ENCODE results near the gene CACNA1C.

Gene CACNA1C

GRCh38 chr12:2187195-2187945, 134.6 kb downstream of the CACNA1C start:
- Mint-ChIP-seq H3K27ac (no peak overlapping the region), H3K36me3 (no peaks in the 10 kb centered on the region), H3K4me1 (ENCODE audit: low read depth) (peaks cover 5% of the 10 kb centered on the region), H3K9me3 (ENCODE audit: low read depth) (no peaks in the 10 kb centered on the region), H3K27me3 (peaks cover 7% of the 10 kb centered on the region), H3K4me3 (no peak overlapping the region)

- no peaks in the 10 kb centered on the region for H3K36me3 Mint-ChIP-seq
- H3K27me3 Mint-ChIP-seq = no peaks in the 10 kb centered on the region
- no peak overlapping the region for H3K4me3 Mint-ChIP-seq
- no peaks in the 10 kb centered on the region for H3K4me1 Mint-ChIP-seq (ENCODE audit: low read depth)
- no peak overlapping the region for H3K27ac Mint-ChIP-seq
- no peaks in the 10 kb centered on the region for H3K9me3 Mint-ChIP-seq (ENCODE audit: low read depth)
Measured at GRCh38 chr12:2190085-2190484, 137.3 kb downstream of the CACNA1C start.

DNA sequence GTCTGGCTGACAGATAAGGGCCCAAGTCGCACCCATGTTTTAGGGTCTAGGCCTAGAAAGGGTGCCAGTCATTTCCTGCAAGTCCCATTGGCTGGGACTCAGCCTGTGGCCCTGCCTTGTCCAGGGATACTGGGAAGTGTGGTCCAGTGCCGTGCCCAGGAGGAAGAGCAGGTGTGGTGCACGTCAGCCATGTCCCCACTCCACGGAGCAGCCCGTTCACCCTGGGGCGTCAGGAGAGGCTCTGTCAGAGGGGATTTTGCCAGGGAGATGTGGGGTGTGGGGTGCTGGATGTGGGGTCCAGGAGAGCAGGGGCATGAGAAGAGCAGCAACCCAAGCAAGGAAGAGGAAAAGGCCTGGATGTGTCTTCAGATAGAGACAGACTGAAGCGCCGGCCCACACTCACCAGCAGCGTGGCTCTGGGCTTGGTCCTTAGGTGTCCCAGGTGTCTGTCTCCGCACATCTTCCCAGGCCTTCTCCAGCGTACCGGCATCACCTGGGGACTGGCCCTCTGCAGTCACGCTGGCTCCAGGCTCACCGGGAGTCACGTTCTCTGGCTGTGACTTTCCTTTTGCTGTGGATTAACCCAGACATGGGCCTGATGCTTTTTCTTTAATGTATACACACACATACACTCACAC, 138.2 kb downstream of the CACNA1C start:
- H3K4me1 Mint-ChIP-seq (ENCODE audit: low read depth) = no peaks in the 10 kb centered on the region
- no peak overlapping the region for H3K27ac Mint-ChIP-seq
- H3K27me3 Mint-ChIP-seq = no peaks in the 10 kb centered on the region
- no peaks in the 10 kb centered on the region for H3K36me3 Mint-ChIP-seq
- no peak overlapping the region for H3K4me3 Mint-ChIP-seq
- no peaks in the 10 kb centered on the region for H3K9me3 Mint-ChIP-seq (ENCODE audit: low read depth)

- no peaks in the 10 kb centered on the region for H3K9me3 Mint-ChIP-seq (ENCODE audit: low read depth)
Measured at GRCh38 chr12:2191534-2192153, 138.9 kb downstream of the CACNA1C start.

DNA sequence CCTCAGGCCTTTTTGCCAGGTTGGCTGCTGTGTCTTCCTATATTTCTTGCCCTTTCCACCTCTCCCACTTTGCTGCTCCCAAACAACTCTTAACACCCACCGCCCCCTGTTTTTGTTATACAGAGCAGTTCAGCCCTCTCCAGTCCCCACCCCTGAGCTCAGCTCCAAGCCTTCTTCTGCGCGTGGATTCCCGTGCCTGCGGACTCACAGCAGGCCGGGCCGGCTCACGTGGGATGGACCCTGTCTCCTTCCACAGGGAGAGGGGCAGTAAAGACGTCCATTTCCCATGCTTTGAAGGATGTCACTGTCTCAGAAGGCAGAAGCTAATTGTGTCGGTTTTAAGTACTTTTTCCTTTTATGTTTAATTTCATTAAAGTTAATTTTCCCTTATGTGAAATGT, 139.4 kb downstream of the CACNA1C start:
- H3K27ac Mint-ChIP-seq = no peak overlapping the region
- no peaks in the 10 kb centered on the region for H3K4me1 Mint-ChIP-seq (ENCODE audit: low read depth)
- no peak overlapping the region for H3K4me3 Mint-ChIP-seq
- H3K27me3 Mint-ChIP-seq = no peaks in the 10 kb centered on the region
- H3K9me3 Mint-ChIP-seq (ENCODE audit: low read depth) = no peaks in the 10 kb centered on the region
- H3K36me3 Mint-ChIP-seq = no peaks in the 10 kb centered on the region

More at GRCh38 chr12:2191534-2192153, 138.9 kb downstream of the CACNA1C start:
- H3K27me3 Mint-ChIP-seq = no peaks in the 10 kb centered on the region
- H3K4me1 Mint-ChIP-seq (ENCODE audit: low read depth) = no peaks in the 10 kb centered on the region
- H3K36me3 Mint-ChIP-seq = no peaks in the 10 kb centered on the region
- H3K27ac Mint-ChIP-seq = no peak overlapping the region
- no peak overlapping the region for H3K4me3 Mint-ChIP-seq

GRCh38 chr12:2194060-2194459, 141.3 kb downstream of the CACNA1C start:
- H3K27me3 Mint-ChIP-seq = no peaks in the 10 kb centered on the region
- H3K27ac Mint-ChIP-seq = no peak overlapping the region
- H3K9me3 Mint-ChIP-seq (ENCODE audit: low read depth) = no peaks in the 10 kb centered on the region
- H3K4me1 Mint-ChIP-seq (ENCODE audit: low read depth) = no peaks in the 10 kb centered on the region
- no peaks in the 10 kb centered on the region for H3K36me3 Mint-ChIP-seq
- no peak overlapping the region for H3K4me3 Mint-ChIP-seq

DNA sequence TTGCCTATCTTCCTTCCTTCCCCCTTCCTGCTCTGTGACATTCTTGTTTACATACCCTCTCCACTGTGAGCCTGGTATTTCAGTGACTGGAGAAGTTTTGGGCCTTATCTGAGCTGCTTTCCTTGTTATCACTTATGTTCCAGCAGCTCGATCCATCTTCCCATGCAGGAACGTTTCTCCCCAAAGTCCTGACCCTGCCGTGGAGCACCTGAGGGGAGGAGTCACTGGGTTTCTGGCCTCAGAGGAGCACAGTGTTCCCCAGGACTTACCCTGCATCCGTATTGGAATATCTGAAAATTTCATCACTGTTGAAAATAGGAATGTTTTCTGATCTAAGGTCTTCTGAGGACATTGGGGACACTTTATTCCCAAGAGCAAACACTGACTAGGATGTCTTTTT, 141.8 kb downstream of the CACNA1C start:
- Mint-ChIP-seq H3K27me3 (no peaks in the 10 kb centered on the region), H3K4me1 (ENCODE audit: low read depth) (no peaks in the 10 kb centered on the region), H3K27ac (no peak overlapping the region), H3K4me3 (no peak overlapping the region), H3K9me3 (ENCODE audit: low read depth) (no peaks in the 10 kb centered on the region), H3K36me3 (no peaks in the 10 kb centered on the region)

GRCh38 chr12:2195085-2195484, 142.3 kb downstream of the CACNA1C start:
- Mint-ChIP-seq H3K4me3 (no peak overlapping the region), H3K27me3 (no peaks in the 10 kb centered on the region), H3K27ac (no peak overlapping the region), H3K4me1 (ENCODE audit: low read depth) (no peaks in the 10 kb centered on the region), H3K36me3 (no peaks in the 10 kb centered on the region), H3K9me3 (ENCODE audit: low read depth) (no peaks in the 10 kb centered on the region)

GRCh38 chr12:2198005-2198501, 145.3 kb downstream of the CACNA1C start:
- Mint-ChIP-seq H3K9me3 (ENCODE audit: low read depth) (no peaks in the 10 kb centered on the region), H3K36me3 (no peaks in the 10 kb centered on the region), H3K4me1 (ENCODE audit: low read depth) (no peaks in the 10 kb centered on the region), H3K4me3 (no peak overlapping the region), H3K27ac (no peak overlapping the region), H3K27me3 (no peaks in the 10 kb centered on the region)

- no peak overlapping the region for H3K27ac Mint-ChIP-seq
- no peaks in the 10 kb centered on the region for H3K9me3 Mint-ChIP-seq (ENCODE audit: low read depth)
- H3K27me3 Mint-ChIP-seq = no peaks in the 10 kb centered on the region
- H3K36me3 Mint-ChIP-seq = no peaks in the 10 kb centered on the region
- H3K4me3 Mint-ChIP-seq = no peak overlapping the region
- H3K4me1 Mint-ChIP-seq (ENCODE audit: low read depth) = no peaks in the 10 kb centered on the region
Measured at GRCh38 chr12:2198542-2198941, 145.8 kb downstream of the CACNA1C start.

DNA sequence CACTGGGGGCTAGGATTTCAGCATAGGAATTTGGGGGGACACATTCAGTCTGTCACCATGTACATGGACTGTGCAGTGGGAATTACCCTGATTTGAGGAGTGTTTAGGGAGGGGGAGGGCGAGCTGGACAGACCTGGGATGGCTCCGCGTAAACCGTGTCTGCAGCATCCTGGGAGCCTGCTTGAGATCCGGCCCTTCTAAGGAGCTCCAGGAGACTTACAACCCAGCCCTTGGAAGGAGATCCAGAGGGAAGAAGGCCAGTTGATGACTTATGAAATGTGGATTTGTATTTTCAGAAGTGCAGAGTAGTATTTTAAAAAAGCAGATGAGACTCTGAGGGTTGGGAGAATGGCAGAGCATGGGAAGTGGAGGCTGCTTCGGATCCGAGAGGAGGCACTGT, 153.2 kb downstream of the CACNA1C start:
- no peaks in the 10 kb centered on the region for H3K36me3 Mint-ChIP-seq
- H3K9me3 Mint-ChIP-seq (ENCODE audit: low read depth) = no peaks in the 10 kb centered on the region

DNA sequence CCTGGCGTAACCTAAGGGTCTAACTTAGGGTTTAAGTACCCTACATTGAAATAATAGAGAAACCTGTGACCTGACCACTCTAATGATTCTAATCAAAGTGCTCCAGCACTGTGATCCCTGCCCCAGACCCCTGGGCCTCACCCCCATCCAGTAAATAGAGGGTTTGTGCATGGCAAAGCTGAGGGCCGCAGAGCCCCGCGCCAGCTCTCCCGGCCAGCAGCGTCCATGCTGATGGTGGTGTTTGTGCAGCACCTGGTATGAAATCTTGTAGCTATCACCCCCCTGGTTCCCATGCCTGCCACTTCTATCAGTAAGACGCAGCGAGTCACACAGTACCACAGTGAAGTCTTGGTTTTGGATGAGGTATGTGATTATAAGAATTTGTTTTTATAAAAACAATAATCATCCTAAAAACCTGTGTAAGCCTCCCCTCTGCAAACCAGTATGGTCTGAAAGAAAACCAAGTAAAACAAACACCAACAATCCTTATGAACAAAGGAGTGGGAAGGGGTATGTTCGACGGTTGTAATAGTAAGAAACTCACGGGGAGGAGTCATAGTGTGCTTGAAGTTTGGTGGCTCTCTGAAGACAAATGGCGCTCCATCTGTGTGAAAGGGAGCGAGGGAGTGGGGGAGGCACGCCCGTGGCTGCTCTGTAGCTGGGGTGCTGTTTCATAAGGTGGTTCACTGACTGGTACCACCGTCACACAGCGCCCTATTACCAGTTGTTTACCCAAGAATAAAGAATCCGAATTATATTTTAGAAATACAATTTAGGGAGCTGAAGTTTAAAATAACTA, 156.2 kb downstream of the CACNA1C start:
- H3K9me3 Mint-ChIP-seq (ENCODE audit: low read depth) = no peaks in the 10 kb centered on the region
- H3K36me3 Mint-ChIP-seq = no peaks in the 10 kb centered on the region
- H3K4me1 Mint-ChIP-seq (ENCODE audit: low read depth) = no peaks in the 10 kb centered on the region
- H3K27ac Mint-ChIP-seq = no peak overlapping the region
- H3K27me3 Mint-ChIP-seq = peaks cover 7% of the 10 kb centered on the region
- no peak overlapping the region for H3K4me3 Mint-ChIP-seq

More for the DNA sequence above, 153.2 kb downstream of the CACNA1C start:
- Mint-ChIP-seq H3K4me1 (ENCODE audit: low read depth) (no peaks in the 10 kb centered on the region), H3K27ac (no peak overlapping the region), H3K27me3 (peaks cover 5% of the 10 kb centered on the region), H3K4me3 (no peak overlapping the region)

DNA sequence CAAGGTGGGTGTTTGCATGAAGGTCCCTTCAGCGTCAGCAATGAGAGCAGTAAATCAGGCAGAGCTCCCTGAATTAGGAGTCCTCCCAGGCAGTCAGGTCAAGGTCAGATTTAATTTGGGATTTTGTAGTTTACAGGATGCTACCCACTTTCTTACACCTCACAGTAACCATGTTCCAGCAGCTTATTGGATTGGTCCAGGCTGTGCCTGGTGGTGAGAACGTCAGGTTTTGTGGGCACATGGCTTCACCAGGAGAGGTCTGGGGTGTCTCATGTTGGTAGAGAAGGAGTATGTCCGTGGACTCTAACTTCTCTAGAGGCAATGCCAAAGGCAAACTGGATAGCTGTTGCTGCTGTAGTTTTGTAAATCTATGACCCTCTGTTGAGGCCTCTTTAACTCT, 158.3 kb downstream of the CACNA1C start:
- no peaks in the 10 kb centered on the region for H3K9me3 Mint-ChIP-seq (ENCODE audit: low read depth)
- H3K4me1 Mint-ChIP-seq (ENCODE audit: low read depth) = no peaks in the 10 kb centered on the region
- no peaks in the 10 kb centered on the region for H3K36me3 Mint-ChIP-seq
- H3K4me3 Mint-ChIP-seq = no peak overlapping the region
- H3K27me3 Mint-ChIP-seq = peaks cover 7% of the 10 kb centered on the region
- no peak overlapping the region for H3K27ac Mint-ChIP-seq

GRCh38 chr12:2212537-2212936, 159.8 kb downstream of the CACNA1C start:
- Mint-ChIP-seq H3K4me3 (no peak overlapping the region), H3K27ac (no peak overlapping the region), H3K4me1 (ENCODE audit: low read depth) (no peaks in the 10 kb centered on the region), H3K9me3 (ENCODE audit: low read depth) (no peaks in the 10 kb centered on the region), H3K27me3 (peaks cover 2% of the 10 kb centered on the region), H3K36me3 (no peaks in the 10 kb centered on the region)

Measured in activated naive CD8-positive, alpha-beta T cell (primary cell).